GM18867 (cell line): ENCODE measurements around the gene FERMT2.

Experiments used
- ATAC-seq: cut with Tn5 transposase; IDR thresholded peaks from one replicate; pipeline ENCODE4 v1.9.1; 2021; ENCODE audit warnings: mild to moderate bottlenecking, moderate library complexity; ENCODE audit not compliant: unreplicated experiment

FERMT2 gene

GRCh38 chr14:52829527-52830185, 121.2 kb downstream of the FERMT2 start:
- ATAC-seq: no peak

DNA sequence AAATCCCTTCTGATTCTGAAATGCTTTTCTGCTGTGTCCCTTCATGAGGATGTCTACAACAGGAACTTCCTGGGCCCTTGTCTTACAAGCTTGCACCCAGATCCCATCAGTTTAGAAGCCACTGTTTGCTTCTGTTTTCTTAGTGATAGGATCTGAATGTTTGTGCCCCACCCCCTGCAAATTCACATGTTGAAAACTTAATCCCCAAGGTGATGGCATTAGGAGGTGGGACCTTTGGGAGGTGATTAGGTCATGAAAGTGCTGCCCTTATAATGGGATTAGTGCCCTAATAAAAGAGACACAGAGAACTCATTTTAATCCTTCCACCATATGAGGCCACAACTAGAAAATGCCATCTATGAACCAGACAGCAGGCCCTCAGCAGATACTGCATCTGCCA, 123.4 kb downstream of the FERMT2 start:
- no peak for ATAC-seq

- no peak for ATAC-seq
These were observed 125.8 kb downstream of the FERMT2 start for GRCh38 chr14:52825085-52825484.

GRCh38 chr14:52824462-52824861, 126.4 kb downstream of the FERMT2 start:
- no peak for ATAC-seq

GRCh38 chr14:52821805-52822250, 129.0 kb downstream of the FERMT2 start:
- no peak for ATAC-seq

DNA sequence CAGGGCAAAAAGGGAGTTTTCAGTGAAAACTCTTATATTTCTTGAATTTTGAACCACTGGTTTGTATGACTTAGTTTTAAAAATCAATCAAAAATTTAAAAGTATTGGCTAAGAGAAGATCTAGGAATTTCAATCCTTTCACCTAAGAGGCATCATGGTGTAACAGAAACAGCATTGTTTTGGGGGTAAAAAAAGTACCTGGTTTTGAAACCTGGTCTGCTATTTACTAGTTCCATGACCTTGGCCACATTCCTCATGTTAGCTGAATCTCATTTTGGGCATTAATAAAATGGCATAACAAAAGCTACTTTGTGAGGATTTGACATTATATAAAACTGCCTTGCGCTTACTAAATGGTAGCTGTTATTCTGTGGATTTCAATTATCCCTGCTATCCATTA, 142.7 kb downstream of the FERMT2 start:
- ATAC-seq: no peak
